Epithelial cell of esophagus (primary cell): ENCODE data around the gene TTC9.

Source experiments
- DNase-seq: peaks from one replicate; pipeline ENCODE4 v3.0.0; 2010; ENCODE audit warnings: low read depth
- H3K4me3 ChIP-seq: 2 replicates; pipeline ENCODE4 v1.5.1; 2011; ENCODE audit warnings: mild to moderate bottlenecking, low read length, control low read depth
- TF ChIP-seq, protein P1 (sequence below): IDR thresholded peaks from 2 replicates; pipeline ENCODE4 v1.5.1; 2011; ENCODE audit warnings: low read depth, mild to moderate bottlenecking, low read length, control low read depth, inconsistent platforms; ENCODE audit not compliant: insufficient read depth; ENCODE audit errors: missing control alignments

TTC9 gene

GRCh38 chr14:70662816-70663215 lies 21.1 kb downstream of the TTC9 start:
- no peak overlapping the region for H3K4me3 ChIP-seq
- TF ChIP-seq, protein P1, sequence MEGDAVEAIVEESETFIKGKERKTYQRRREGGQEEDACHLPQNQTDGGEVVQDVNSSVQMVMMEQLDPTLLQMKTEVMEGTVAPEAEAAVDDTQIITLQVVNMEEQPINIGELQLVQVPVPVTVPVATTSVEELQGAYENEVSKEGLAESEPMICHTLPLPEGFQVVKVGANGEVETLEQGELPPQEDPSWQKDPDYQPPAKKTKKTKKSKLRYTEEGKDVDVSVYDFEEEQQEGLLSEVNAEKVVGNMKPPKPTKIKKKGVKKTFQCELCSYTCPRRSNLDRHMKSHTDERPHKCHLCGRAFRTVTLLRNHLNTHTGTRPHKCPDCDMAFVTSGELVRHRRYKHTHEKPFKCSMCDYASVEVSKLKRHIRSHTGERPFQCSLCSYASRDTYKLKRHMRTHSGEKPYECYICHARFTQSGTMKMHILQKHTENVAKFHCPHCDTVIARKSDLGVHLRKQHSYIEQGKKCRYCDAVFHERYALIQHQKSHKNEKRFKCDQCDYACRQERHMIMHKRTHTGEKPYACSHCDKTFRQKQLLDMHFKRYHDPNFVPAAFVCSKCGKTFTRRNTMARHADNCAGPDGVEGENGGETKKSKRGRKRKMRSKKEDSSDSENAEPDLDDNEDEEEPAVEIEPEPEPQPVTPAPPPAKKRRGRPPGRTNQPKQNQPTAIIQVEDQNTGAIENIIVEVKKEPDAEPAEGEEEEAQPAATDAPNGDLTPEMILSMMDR: no peak
- DNase-seq: peak; percentile 41

DNA sequence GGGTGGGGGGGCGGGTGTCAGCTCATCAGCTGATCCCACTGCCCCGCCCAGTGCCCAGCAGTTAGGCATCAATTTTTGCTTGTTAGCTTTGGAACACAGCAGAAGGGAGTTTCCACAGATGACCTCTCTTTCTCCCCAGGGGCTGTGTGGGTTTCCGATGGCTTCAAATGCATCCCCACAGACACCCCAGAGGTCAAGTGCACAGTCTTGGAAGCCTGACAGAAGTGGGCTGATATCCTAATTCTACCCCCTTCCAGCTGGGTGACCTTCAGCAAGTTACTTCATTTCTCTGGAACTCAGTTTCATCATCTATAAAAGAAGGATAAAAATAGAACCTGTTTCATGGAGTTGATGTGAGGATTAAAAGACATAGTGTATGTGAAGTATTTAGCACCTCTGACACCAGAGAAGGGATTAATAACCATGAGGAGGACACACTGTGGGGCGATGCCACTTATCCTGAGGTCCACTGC lies 22.0 kb downstream of the TTC9 start:
- DNase-seq: no peak
- TF ChIP-seq, protein P1: no peak
- H3K4me3 ChIP-seq: no peak overlapping the region

DNA sequence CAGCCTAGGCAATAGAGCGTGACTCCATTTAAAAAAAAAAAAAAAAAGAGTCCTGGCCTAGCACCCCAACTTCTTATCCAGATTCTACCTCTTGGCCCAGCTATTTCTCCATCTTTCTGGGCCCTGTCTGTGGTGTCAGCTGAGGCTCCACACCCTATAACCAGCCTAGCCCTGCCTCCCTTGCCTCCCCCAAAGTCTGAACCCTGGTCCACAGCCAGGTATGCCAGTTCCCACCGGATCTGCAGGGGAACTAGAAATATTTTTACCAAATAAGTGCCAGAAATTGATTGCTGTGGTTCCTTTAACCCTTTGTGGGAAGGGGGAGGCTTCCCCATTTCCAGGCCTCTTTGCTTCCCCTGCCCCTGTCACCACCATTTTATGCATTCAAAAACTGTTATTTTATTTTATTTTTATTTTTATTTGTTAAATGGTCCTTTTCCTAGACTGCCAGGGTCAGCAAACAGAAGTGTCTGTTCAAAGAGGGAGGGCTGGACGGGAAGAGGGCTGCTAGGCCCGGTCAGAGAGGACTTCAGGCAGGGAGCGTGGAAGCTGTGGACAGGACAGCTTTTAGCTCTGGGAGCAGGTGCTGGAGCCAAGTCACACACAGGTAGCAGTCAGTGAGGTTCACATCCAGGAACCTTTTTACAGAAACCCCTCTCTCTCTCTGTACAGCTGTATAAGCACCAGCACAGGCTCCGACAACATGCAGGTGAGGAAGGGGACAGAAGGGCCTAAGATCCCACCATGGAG lies 23.2 kb downstream of the TTC9 start:
- DNase-seq: no peak
- TF ChIP-seq, protein P1: no peak
- H3K4me3 ChIP-seq: no peak overlapping the region

DNA sequence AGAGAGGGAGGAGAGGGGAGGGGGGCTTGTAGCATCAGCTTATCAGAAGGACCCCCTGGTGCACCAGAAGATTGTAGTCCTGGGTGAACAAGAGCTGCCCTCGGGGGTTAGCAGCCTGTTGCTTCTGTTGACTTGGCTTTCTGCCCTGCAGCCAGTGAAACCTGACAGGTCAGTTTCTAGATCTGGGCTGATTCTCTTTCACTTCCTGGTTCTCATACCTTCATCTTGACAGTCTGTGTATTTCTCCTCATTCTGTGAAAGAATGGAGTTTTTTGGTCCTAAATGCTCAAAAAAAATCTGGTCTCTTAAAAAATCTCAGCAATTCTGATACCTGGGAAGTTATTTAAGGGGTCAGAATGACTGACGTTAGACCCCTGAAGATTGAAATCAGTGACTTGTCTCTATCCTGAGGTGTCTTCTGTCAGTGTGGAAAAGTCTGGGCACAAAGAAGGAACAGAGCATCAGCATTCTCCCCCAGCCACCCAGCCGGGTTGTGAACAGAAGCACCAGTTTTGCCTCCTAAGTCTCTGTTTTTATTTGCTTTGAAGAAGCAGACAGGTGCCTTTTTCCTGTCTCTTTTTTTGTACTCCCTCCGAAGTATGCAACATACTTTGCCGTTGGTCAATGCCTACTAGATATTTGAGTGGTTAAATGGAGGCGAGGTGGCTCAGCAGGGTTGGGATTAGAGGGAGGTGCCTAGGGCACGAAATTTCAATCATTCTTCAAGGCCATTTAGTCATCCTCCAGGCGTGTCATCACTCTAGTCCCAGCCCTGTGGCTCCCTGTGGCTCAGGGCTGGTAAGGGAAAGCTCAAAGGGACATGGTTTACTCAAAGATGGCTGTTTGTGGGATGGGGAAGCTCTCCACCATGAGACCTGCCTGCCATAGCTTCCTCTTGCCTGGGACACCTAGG lies 24.0 kb downstream of the TTC9 start:
- DNase-seq: peak; percentile 92
- no peak overlapping the region for H3K4me3 ChIP-seq
- TF ChIP-seq, protein P1: no peak

GRCh38 chr14:70666361-70666686 lies 24.6 kb downstream of the TTC9 start:
- TF ChIP-seq, protein P1: no peak
- DNase-seq: no peak
- H3K4me3 ChIP-seq: no peak overlapping the region

GRCh38 chr14:70670992-70671651 lies 29.4 kb downstream of the TTC9 start:
- DNase-seq: no peak
- TF ChIP-seq, protein P1: no peak
- H3K4me3 ChIP-seq: no peak overlapping the region
